GM19351 (cell line): ENCODE results near the gene RAB19.

Experiments used
- ATAC-seq: cut with Tn5 transposase; IDR thresholded peaks from one replicate; pipeline ENCODE4 v1.9.1; 2021; ENCODE audit warnings: mild to moderate bottlenecking, moderate library complexity; ENCODE audit not compliant: unreplicated experiment

The RAB19 gene

GRCh38 chr7:140403878-140404564 lies at the start of gene RAB19:
RAB19 (plus strand) TSS chr7:140404058; CDS start chr7:140407647, 3,589 bp downstream.
- peak; percentile 48 for ATAC-seq

GRCh38 chr7:140358024-140358411 lies 45.8 kb upstream of the RAB19 start:
- no peak for ATAC-seq

GRCh38 chr7:140358412-140359051 lies 45.3 kb upstream of the RAB19 start:
- ATAC-seq, result no peak

- no peak for ATAC-seq
Measured at GRCh38 chr7:140360697-140361229, 43.1 kb upstream of the RAB19 start.

- no peak for ATAC-seq
Measured at GRCh38 chr7:140364819-140365218, 39.0 kb upstream of the RAB19 start.

GRCh38 chr7:140367528-140367927 lies 36.3 kb upstream of the RAB19 start:
- no peak for ATAC-seq

- no peak for ATAC-seq
Measured at GRCh38 chr7:140369294-140369693, 34.6 kb upstream of the RAB19 start.

- no peak for ATAC-seq
Measured at GRCh38 chr7:140375323-140375722, 28.5 kb upstream of the RAB19 start.

GRCh38 chr7:140375892-140376730 lies 27.7 kb upstream of the RAB19 start:
- ATAC-seq, result no peak

- no peak for ATAC-seq
Measured at GRCh38 chr7:140383954-140384713, 19.7 kb upstream of the RAB19 start.

- ATAC-seq, result no peak
Measured at GRCh38 chr7:140384894-140385545, 18.8 kb upstream of the RAB19 start.

GRCh38 chr7:140389445-140389844 lies 14.4 kb upstream of the RAB19 start:
- ATAC-seq, result no peak

- ATAC-seq, result no peak
Measured at GRCh38 chr7:140390034-140390433, 13.8 kb upstream of the RAB19 start.

- peak; percentile 62 for ATAC-seq
Measured at GRCh38 chr7:140390466-140391190, 13.2 kb upstream of the RAB19 start.

GRCh38 chr7:140391634-140392033 lies 12.2 kb upstream of the RAB19 start:
- no peak for ATAC-seq

GRCh38 chr7:140393756-140394306 lies 10.0 kb upstream of the RAB19 start:
- ATAC-seq, result no peak

- ATAC-seq, result peak; percentile 98
Measured at GRCh38 chr7:140397784-140398750, 5.8 kb upstream of the RAB19 start, which contains the start of gene SLC37A3. SLC37A3 (minus strand) TSS chr7:140398530; CDS start chr7:140382526, 16,004 bp downstream.

GRCh38 chr7:140398821-140399220 lies 5.0 kb upstream of the RAB19 start:
- no peak for ATAC-seq
